Stimulated activated CD8-positive, alpha-beta memory T cell treated with anti-CD3 and anti-CD28 coated beads, Interleukin-12 subunit alpha, Interleukin-12 subunit beta, amount 100 ng/mL, for 1 hour (primary cell): Measurements from ENCODE around the gene CRYBG1.

Experiments
- DNase-seq: peaks from one replicate; pipeline ENCODE4 v3.0.0-alpha.2; 2020; ENCODE audit warnings: low read depth

The CRYBG1 gene

DNA sequence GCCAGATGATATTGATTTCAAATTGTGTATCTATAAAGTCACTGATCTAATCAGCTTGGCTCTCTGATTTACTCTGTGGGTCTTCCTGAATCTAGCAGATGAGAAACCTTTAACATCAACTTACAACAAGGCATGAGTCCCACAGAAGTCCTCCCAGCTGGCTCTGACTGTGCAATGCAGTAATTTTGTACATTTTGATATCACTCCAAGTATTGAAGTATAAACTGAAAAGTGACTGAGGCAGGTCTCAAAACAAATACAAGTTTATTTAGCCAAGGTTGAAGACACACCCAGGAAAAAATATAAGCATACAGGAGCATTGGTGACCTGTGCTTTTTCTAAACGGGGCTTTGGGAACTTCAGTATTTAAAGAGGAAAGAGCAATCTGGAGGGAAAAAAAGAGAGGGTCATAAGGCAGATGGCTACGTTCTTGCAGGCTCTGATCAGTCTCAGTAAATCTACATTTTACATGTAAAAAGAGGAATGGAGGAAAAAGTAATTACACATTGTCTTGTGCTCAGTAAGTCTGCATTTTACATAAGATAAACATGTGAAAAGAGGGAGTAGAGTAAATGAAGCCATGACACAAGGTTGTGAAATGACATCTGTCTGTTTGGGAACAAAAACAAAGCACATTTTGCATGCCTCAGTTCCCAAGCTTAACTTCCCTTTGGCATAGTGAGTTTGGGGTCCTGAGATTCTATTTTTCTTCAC, 59.5 kb downstream of the CRYBG1 start:
- no peak for DNase-seq

DNA sequence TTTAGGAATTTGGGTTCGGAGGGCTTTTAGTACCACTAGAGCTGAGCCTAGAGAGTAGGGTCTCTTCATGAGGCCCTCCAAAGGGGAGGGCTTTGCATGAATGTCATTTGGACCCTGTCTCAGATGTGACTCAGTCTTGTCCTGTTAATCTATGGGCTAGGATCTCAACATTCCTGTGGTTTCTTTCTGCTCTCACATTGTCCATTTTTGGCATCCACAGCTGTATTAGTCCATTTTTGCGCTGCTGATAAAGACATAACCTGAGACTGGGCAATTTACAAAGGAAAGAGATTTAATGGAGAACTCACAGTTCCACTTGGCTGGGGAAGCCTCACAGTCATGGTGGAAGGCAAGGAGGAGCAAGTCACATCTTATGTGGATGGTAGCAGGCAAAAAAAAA, 61.0 kb downstream of the CRYBG1 start:
- DNase-seq = no peak

- DNase-seq = no peak
These were observed 62.0 kb downstream of the CRYBG1 start for GRCh38 chr6:106422534-106422933.

DNA sequence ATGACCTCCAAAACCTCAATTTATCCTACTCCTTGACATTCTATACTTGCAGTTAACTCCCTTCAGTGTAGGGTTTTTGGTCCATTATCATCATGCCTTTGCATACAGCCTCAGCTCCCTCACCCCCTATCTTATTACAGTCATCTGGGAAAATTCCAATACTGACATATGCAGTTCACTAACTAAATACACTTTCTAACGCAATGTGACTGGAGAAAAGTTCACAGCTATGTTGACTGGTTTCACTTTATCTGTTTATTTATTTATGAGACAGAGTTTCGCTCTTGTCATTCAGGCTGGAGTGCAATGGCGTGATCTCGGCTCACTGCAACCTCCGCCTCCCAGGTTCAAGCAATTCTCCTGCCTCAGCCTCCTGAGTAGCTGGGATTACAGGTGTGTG, 64.9 kb downstream of the CRYBG1 start:
- DNase-seq = no peak

DNA sequence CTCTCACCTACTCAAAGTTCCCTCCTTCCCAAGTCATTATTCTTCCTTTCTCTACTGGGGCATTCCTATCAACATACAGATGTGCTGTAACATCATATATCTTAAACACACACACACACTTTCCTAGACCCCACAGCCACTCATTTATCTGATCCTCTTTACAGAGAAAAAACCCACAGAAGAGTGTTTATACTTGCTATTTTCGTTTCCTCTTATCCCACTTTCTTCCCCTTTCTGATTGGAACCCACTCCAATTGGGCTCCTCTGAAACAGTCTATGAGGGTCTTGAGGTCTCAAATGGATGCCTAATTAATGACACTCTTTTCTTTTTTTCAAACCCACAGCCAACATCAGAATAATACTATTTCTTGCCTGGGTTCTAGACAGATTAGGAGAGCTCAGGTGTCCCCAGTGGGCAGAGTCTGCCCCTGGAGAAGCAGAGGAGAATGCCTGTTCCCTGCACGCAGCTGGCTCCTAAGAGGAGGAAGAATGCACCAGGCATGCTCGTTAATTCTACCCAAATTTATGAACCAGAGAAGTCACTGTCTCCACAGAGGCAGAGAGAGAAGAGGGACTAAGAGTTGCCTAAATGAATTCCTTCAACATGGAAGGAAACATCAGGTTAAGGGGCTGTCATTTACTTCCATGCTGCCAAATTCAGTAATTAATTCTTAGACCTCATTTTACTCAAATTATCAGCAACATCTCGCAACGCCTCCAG, 65.9 kb downstream of the CRYBG1 start:
- no peak for DNase-seq

- no peak for DNase-seq
These were observed 69.9 kb downstream of the CRYBG1 start for GRCh38 chr6:106430466-106430865.

- no peak for DNase-seq
These were observed 70.9 kb downstream of the CRYBG1 start for GRCh38 chr6:106431405-106431804.

- no peak for DNase-seq
These were observed 71.5 kb downstream of the CRYBG1 start for GRCh38 chr6:106431972-106432371.

DNA sequence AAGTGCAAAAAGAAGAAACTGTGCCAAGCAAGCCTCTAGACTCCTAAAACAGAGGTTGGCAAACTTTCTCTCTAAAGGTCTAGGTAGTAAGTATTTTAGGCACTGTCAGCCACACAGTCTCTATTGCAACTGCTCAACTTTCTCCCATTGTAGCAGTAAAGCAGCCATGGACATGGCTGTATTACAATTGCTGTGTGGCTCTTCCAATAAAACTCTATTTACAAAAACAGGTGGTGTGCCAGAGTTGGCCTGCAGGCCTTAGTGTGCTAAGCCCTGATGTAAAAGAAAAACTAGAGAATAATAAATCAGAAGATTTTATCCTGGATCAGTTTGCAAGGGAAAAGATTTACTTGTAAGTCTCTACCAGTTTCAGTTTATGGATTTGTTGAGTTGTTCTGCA, 74.0 kb downstream of the CRYBG1 start:
- DNase-seq = no peak

DNA sequence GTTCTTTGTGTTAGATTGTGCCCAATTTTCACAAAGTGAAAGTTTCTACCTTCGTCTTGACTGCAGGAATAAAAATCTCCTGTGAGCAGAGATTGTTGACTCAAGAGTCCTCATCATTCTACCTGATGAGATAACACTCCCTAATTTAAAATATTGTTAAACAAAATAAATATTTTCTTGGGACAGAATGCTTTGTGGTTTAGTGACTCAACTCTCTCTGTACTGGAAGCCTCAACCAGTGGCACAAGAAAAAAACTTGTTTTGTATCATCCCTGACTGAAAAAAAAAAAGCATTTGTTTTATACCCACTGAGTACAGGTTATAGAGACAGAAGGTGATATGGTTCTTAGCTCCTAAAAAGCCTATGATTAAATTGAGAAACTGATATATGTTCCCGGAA, 78.9 kb downstream of the CRYBG1 start:
- no peak for DNase-seq

DNA sequence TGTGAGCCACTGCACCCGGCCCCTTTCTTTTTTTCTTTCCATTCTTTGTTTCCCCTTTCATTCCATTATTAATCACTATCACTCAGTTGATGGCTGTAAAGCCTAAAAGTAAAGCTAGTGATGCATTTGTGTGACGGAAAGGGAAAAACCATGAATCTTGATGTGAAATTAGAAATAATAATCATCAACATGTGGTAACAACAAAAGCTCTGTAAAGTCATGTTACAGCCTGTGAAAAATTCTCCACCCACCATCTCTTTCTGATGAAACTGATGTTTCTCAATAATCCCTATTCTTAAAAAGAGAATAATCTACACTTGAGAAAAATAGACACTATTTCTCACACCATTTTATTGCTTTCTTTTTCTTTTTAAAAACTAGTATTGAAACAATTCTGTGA, 80.0 kb downstream of the CRYBG1 start:
- DNase-seq = no peak

DNA sequence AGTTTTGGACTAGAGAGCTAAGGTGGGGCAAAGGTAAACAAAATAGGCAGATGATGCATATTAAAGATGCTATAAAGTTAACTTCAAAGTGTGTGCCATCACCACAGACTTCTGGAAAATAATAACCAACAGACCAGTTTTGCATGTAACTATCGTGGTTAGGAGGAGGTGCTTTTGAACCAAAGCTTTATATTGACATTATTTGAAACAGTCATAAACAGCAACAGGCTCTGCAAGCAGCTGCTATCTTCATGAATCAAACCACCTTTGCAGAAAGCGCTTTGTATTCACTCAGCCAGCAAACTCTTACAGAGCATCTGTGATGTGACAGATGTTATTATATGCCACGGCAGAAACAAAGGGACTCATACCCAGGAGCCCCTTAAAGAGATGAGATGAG, 81.9 kb downstream of the CRYBG1 start:
- DNase-seq = no peak

GRCh38 chr6:106444777-106445507, 84.4 kb downstream of the CRYBG1 start:
- no peak for DNase-seq

- no peak for DNase-seq
These were observed 85.0 kb downstream of the CRYBG1 start for GRCh38 chr6:106445508-106445878.

DNA sequence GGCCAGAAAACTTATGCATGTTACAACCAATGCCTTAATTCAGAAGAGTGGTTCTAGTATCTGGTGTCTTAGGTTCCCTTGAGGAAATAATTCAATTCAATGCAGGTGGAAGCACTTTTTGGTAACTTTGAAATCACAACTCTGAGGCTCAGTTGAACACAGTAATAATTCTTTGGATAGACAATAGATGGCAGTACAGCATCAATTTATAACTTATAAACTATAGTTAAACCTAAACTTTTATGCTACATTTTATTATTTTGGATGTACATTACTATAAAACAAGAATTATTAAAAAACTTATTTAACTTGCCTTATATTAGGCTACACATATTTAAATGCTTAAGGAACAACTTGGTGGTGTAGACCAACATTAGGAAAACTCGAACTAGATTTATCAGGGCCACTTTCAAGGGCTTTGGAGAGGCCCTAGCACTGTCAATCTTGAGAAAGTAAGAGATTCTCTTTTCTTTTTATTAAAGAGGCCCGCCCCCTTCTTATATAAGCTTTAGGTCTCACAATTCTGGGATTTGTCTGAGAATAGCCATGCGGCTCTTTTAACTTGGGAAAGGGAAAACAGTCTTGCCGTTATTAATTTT, 85.9 kb downstream of the CRYBG1 start:
- DNase-seq = no peak

DNA sequence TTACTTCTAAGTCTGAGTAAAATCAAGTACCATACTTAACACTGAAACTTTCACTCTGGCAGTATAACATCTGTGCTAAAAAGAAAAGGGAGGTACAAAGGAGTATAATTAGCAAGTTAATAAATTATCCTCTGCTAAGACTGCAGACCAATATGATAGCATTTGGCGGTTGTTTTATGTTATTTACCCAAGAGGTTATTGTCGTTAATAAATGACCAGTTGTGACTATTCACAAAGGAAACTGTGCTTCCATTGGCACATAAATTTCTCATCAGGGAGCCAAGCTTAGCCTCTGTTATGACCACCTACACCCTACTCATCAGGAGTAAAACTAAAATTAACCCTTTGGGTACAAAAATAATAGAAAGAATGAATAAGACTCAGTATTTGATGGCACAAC, 86.5 kb downstream of the CRYBG1 start:
- DNase-seq = no peak

- no peak for DNase-seq
These were observed 87.5 kb downstream of the CRYBG1 start for GRCh38 chr6:106448000-106448426.

- DNase-seq = no peak
These were observed 90.1 kb downstream of the CRYBG1 start for GRCh38 chr6:106450653-106451052.

- DNase-seq = no peak
These were observed 90.9 kb downstream of the CRYBG1 start for GRCh38 chr6:106451439-106451838.

DNA sequence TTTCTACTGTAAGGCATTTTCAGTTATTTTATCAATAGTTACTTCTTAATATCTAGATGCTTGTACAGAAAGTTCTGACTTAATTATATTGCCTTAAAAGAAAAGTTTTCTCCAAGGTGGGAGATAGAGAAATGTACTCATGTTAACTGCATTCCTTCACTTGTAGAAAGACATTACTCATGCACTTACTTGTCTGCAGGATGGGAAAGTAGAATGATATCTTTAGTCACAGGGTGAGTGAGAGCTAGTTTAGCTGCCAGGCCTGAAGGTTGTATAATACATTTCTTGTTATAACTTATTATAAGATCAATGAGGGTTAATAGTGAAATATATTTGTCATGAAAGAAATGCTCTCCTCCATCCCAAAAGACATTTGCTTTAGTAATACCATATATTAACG, 92.1 kb downstream of the CRYBG1 start:
- DNase-seq = no peak

DNA sequence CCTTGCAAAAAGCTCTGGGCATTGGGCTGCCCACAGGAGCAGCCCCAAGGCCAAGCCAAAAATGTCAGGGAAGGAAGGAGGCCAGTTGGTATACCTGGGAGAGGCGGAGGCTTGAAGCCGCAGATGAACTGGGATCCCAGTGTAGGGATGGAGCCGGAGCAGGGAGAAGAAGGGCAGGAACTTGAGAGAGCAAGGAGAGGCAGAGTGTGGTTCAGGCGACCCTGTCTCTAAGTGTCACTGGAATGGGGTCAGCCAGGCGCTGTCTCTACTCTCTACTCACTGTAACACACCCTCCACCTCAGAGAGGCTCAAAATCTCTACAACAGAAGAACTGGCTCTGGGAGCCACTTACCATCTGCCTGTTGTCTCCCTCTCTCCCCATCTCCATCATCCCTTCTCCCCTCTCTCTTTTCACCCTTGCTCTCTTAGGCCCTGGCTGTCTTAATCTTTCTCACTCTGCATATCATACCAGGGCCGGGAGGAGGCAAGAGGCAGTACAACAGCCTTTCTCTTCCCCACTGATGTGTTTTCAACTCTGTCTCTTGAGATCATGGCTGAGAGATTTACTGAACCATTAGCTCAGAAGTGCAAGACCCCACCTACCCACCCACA, 93.3 kb downstream of the CRYBG1 start:
- DNase-seq = no peak

DNA sequence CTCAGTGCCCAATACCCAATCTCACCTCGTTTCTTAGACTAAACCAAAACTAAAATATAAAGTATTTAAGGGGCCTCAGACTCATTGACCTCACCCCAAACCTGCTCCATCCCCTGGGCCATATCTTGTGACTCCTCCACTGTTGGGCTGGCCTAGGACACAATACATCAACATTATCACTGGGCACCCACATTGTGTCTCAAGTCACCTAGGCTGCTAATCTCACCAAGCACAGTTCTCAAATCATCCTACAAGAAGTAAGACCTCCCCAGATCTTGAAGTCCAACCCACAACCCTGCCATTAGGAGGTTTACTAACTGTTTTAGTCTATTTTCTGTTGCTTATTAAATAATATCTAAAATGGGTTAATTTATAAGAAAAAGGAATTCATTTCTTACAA, 96.2 kb downstream of the CRYBG1 start:
- DNase-seq = no peak
